Mammary epithelial cell (primary cell): ENCODE measurements around the gene C3orf20.

Experiments
- CTCF ChIP-seq, 2 donors: IDR thresholded peaks in 1 of 2; conservative IDR thresholded peaks in 1 of 2; 2 replicates each; pipeline ENCODE4 v1.5.1; 2011 to 2012; ENCODE audit warnings: inconsistent platforms in 2 of 2, low read length in 2 of 2, mild to moderate bottlenecking in 2 of 2, control low read depth in 1 of 2, low read depth in 1 of 2; ENCODE audit not compliant: insufficient read depth in 1 of 2; ENCODE audit errors: extremely low read depth in 1 of 2
- EZH2 ChIP-seq: IDR thresholded peaks from 2 replicates; pipeline ENCODE4 v1.6.1; 2012; ENCODE audit warnings: low read length, inconsistent platforms, borderline replicate concordance

- no peak for TF ChIP-seq CTCF (conservative IDR thresholded peaks at IDR 0.05 in 1 of 2, IDR thresholded peaks at IDR 0.05 in 1 of 2; ENCODE audit: extremely low read depth in 1 of 2, insufficient read depth in 1 of 2, low read depth in 1 of 2, low read length in 2 of 2)
- no peak for TF ChIP-seq EZH2
Observed at GRCh38 chr3:14688525-14688924, 13.6 kb downstream of the C3orf20 start.
